Amygdala (tissue), 56 donors: ENCODE results near the gene OOSP3.
"Not testable (repeated sequence)": the region's sequence is repeated elsewhere in the genome, so short reads cannot be mapped to it uniquely, and the experiment has no call there.

Experiments
- DNase-seq, 56 donors: peaks; one replicate each; lab custom pipeline; 2025; lab: John Stamatoyannopoulos, UW

Gene OOSP3, protein sequence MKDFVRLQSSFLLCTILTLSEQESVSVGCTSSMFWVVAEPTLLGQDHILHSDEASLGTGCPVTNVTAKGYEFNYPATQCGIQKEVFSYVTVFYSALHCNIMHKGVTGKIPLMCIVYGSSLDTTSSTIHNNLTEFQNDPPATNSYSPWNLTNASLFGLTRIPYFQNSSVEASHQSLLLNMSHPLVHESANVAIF

DNA sequence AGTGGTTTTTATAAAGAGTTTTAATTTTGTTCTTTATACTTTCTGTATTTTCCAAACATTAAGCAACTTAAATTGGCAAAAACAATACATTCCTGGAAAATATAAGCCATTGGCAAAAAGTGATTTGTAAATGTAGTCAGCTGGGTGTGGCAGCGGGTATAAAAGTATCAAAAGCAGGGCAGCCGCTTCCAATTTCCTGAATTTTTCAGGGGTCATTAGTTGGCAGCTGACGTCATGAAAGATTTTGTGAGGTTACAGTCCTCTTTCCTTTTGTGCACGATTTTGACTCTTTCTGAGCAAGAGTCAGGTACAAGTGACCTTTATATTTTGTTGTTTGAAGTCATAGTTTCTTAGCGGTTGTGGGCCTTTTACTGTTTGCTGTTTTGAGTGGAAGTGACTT is at the start of gene OOSP3:
Gene OOSP3, plus strand, starts transcription at position 208 of the 400 bp plus-strand sequence. Its CDS starts 27 bp downstream, at position 235.
- DNase-seq, result no peak

DNA sequence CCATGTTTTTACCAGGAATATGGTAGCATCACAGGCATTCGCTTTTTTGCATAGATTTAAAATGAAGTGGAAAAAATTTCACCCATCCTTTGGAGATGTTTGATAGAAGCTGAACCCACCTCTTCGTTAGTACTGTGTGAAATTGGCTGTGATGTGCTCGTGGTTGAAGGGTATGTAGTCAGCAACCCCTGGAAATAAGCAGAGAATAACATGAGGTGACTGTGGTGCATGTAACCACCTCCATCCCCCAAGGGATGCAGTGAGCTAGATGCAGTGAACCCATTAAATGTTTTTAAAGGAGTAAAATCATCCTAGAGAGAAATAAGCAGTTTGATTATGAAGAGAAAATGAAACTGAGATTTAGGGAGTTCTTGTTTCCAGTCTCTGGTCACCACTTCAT is 49.2 kb upstream of the OOSP3 start:
- DNase-seq, result no peak

DNA sequence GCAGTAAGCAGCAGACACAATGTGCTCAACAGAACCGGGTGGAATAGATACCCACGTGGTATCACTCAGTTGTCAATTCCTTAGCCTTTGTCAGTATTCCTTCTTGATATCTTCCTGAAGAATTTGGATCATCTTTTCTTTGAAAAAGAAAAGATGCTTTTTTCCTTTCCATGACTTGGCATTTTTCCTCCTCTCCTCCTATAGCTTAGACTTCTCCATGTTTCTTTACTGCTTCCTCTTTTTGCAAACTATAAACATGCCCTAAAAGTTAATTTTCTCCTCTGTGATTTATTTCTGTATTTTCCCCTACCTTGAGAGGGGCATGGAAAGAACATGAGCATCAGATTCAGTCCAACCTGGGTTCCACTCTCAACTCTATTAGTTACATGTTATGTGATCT is 45.0 kb upstream of the OOSP3 start:
- DNase-seq, result no peak

DNA sequence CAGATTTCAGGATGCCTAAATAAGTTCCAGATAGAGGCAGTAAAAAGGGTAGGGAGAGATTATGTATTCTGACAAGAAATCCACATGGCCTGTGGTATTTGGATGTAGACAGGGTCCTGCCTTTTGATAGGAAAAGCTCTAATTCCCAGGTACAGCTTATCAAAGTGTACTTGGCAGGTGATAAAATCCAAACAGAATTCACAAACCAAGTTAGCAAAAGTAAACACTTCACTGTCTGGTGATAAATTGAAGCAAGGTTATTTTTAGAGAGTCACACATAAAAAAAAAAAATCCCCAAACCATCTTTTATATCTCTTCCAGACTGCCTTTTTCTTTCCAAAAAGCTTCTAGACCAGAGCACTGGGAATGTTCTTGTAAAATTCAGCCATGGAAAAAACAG is 39.0 kb upstream of the OOSP3 start:
- no peak for DNase-seq

DNA sequence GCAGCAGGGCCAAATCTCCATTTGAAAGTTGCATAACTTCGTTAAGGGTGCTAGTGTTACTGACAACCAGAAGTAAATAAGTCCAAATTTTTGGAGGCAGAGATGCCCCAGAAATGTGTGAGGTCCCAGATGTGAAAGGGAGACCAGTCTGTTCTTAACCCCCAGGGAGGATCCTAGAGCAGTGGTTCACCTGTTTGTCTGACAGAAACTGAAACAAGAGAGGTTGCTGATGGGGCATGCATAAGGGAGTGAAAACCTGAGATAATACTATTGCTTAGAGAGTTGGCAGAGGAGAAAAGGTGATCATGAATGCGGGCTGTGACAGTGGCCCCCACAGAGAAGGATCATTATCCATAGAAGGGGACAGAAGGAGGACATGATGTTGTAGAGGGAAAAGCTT is 37.1 kb upstream of the OOSP3 start:
- no peak for DNase-seq

DNA sequence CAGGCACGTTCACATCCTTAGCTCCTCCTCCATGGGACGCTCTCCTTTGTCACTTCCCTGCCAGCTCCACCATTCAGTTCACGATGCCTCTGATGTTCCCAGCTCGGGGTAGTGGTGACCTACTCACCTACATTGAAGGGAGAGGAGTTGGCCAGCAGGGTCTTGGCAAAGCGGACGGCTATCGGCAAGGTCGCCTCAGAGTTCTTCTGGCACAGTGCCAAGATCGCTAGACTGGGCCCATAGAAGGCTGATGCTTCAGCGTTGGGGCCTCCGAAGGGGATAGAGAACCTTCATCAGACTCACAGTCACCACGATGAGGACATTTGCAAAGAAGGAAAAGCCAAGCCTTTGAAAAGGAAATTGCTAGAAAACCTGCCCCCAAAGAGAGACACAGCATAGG is 36.3 kb upstream of the OOSP3 start:
- DNase-seq, result peak in 1 of 56 donors; percentile 5

DNA sequence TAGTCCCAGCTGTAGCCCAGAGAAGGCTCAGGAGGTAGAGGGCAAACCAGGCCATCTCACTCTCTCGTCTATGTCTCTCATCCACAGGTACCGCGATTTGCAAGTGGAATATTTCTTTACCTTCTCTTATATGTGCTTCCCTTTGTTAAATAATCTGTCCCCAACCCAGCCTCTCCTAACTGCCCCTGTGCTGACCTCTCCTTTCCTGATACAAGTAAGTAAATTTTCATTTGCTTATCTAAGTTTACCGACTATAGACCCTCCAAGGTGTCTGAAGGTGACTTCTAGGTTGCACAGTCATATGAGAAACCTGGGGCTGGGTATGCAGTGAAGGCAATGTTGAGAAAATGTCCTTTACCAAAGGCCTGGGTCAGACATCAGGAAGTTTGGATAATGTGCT is 33.2 kb upstream of the OOSP3 start, which contains the start of gene CBLIF:
Gene CBLIF, minus strand, starts transcription at position 101 of the 400 bp plus-strand sequence. Its CDS starts 46 bp downstream, at position 55.
- DNase-seq, result no peak

DNA sequence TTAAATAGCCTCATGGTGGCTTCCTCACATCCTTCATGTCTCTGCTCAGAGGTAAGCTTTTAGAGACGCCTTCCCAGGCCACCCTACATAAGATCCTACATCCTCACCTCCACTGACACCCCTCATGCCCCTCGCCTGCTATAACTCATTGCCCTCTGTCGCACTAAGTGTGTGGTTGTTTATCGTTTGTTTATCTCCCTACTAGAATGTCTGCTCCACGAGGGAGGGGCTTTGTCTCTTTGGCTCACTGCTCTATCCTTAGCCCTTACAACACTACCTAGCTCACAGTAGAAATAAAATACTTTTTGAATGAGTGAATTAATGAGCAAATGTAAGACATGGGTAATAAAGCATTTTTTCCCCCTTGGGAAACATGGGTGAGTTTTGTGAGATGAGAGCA is 32.0 kb upstream of the OOSP3 start:
- DNase-seq, result no peak

DNA sequence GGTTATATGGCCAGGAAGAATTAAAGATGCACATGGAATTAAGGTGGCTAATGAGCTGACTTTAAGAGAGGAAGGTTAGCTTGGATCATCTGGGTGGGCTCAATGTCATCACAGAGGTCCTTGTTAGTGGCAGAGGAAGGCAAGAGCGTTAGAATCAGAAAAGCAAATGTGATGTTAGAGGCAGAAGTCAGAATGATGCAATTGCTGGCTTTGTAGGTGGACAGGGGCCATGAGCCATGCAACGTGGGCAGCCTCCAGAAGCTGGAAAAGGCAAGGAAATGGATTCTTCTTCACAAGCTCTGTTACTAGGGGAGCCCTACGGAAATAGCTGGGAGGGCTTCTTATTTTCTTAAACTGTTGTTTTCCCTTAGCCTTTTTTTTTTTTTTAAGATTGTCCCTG is 31.0 kb upstream of the OOSP3 start:
- DNase-seq, result no peak

DNA sequence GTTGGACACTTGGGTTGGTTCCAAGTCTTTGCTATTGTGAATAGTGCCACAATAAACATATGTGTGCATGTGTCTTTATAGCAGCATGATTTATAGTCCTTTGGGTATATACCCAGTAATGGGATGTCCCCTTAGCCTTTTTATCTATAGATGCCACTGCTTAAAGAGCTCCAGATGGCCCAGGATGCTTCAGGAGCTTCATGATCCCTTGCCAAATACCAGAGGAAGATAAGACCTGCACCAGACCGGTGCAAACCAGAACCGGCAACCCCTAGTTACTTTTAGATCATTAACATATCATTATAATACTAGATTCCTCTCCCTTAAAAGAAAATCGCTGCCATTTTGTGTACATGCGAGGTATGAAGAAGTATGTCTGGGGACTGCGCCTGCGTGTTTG is 30.1 kb upstream of the OOSP3 start:
- DNase-seq, result not testable (repeated sequence)

DNA sequence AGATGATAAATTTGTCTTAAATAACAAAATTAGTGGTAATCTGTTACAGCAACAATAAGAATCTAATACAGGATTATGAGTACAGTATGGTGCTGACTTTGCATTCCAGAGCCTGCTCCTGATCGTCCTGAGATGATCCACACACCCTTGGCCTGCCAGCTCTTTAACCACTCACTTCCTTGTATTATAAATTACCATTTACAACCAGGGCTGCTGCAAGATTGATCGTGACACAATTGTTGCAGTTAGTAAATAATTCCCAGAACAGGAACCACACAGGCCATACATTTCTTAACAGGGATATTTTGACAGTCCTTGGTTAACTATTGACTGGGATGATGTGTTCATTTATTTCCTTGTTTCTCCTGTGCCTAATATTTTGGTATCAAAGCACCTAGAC is 29.5 kb upstream of the OOSP3 start:
- no peak for DNase-seq

DNA sequence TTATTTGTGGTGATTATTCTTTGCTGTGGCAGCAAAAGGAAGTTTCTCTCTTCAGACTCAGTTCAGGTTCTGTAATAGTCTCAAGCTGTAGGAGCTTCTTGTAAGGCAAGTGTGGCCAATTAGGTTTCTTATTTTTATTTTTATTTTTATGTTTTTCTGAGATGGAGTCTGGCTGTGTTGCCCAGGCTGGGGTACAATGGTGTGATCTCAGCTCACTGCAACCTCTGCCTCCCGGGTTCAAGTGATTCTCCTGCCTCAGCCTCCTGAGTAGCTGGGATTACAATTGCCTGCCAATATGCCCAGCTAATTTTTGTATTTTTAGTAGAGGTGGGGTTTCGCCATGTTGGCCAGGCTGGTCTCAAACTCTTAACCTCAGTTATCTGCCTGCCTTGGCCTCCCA is 29.0 kb upstream of the OOSP3 start:
- not testable (repeated sequence) for DNase-seq

DNA sequence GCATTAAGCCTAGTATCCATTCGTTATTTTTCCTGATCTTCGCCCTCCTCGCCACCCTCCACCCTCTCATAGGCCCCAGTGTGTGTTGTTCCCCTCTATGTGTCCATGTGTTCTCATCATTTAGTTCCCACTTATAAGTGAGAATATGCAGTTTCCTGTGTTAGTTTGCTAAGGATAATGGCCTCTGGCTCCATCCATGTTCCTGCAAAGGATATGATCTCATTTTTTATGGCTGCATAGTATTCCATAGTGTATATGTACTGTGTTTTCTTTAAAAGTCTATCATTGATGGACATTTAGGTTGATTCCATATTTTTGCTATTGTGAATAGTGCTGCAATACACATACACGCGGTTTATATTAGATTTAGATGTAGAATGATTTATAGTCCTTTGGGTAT is 27.2 kb upstream of the OOSP3 start:
- not testable (repeated sequence) for DNase-seq

DNA sequence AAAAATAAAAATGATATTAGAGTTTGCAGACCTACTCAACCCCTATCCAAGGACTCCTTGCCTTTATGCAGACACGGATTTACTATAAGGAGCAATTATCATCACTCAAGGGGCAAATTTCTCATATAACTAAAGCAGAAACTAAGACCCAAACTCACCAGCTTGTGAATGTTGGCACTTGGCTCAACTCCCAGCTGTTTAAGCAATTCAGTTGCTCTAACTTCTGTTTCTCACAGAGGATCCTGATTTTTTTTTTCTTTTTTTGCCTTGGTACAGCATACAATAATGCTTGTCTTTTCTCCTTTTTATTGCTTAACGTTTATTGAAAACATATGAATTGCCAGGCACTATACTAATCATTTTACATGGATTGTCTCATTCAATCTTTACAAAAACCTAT is 23.7 kb upstream of the OOSP3 start:
- no peak for DNase-seq

DNA sequence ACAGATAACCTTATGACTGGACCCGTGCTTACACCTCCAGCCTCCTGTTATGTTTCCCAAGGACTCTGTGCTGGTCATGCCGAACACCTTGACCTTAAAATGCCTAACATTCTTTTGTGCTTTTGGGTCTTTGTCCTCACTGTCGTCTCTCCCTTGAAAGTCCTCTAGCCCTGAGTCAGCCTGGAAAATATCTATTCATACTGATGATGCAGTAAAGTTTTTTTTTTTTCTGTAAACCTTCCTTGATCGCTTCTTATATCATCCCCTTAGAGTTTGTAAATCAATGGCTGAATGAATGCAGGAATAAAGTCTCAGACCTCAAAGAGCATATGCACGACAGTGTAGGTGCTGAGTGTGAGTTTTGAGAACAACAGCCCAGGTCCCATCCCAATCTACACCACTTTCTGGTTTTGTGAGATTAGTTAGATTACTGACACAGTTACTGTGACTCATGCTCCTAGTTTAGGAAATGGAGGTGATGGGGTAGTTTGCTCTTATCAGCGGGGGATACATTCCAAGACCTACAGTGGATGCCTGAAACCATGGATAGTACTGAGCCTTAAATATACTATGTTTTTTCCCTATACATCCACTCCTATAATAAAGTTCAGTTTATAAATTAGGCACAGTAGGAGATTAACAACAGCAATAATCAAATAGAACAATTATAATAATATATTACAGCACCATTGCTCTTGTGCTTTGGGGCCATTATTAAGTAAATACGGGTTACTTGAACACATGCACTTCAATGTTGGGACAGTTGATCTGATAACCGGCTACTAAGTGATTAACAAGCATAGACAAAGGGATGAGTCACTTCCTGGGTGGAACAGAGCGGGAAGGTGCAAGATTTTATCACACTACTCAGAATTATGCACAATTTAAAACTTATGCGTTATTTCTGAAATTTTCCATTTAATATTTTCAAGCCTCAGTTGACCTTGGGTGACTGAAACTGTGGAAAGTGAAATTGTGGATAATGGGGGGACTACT is 20.8 kb upstream of the OOSP3 start:
- DNase-seq, result no peak

DNA sequence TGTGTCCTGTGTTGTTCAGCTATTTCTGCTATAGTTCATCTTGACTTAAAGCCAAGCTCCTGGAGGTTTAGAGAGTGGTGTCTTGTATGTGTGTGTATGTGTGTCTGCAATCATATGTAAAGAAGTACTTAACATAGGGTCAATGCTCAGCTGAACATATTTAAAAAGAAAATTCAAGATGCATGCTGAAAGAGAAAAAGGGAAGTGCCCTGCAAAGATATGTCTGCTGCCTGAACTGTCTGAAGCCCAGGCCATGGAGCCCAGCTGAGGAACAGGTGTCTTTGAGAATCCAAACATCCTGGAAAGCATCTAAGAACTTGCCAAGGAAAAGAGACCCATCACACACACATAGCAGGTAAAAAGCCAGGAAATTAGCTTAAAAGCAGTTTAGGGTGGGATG is 18.9 kb upstream of the OOSP3 start:
- DNase-seq, result no peak

DNA sequence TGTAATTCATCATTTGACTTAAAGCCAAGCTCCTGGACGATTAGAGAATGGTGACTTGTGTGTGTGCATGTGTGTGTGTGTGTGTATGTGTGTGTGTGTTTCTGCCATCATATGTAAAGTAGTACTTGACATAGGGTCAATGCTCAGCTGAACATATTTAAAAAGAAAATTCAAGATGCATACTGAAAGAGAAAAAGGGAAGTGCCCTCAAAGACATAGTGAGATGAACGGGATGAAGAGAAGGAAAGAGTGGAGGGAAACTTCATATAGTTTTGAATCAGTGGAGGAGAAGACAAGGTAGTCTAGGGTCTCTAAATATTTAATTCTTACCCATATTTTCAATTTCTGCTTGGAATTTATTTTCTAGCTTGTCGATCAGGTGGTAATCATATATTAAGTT is 16.3 kb upstream of the OOSP3 start:
- DNase-seq, result no peak

DNA sequence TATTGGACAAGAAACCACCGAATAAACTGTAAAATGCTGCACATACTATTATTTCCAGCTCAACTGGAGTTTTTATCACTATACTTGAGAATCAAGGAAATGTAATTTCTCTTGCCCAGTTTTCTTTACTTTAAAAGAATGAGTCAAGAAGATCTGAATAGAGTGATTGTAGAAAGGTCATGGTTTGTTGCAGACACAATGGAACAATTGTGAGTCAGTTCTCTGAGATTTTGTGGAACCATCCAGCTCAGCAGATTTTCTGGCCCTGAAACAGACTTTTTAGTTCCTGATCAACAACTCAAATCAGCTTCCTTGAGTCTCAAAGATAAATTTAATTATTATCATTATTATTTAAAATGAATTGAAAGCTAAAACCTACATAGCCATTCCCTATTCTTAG is 13.6 kb upstream of the OOSP3 start:
- DNase-seq, result no peak

DNA sequence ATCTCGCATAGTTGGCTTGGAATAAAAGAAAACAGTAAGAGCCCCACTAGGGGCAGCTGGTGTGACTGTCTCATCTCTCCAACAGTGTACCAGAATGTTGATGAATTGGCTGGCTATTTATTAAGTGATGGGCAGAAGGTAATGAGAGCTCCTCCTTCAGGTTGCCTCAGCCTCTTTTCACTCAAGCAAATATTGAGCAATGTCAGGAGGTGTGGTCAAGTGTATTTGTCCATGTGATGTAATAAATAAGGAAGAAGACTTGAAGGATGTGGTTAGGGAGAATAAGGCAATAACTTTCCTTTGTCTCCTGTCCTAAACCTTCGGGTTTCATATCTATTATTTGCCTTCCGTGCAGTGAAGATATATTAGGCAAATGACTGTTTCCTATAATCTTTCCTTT is 12.2 kb upstream of the OOSP3 start, which contains the start of gene TCN1:
Gene TCN1, minus strand, starts transcription at position 91 of the 400 bp plus-strand sequence. Its CDS starts 17 bp downstream, at position 74.
- no peak for DNase-seq

DNA sequence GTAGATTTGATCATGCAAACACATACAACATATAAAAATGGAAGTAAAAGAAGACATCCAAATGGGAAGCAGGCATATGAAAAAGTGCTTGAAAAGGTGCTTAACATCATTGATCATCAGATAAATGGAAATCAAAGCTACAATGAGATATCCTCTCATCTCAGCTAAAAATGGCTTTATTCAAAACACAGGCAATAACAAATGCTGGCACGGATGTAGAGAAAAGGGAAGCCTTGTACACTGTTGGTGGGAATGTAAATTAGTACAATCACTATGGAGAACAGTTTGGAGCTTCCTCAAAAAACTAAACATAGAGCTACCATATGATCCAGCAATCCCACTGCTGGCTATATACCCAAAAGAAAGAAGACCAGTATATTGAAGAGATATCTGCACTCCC is 11.7 kb upstream of the OOSP3 start:
- DNase-seq, result no peak

DNA sequence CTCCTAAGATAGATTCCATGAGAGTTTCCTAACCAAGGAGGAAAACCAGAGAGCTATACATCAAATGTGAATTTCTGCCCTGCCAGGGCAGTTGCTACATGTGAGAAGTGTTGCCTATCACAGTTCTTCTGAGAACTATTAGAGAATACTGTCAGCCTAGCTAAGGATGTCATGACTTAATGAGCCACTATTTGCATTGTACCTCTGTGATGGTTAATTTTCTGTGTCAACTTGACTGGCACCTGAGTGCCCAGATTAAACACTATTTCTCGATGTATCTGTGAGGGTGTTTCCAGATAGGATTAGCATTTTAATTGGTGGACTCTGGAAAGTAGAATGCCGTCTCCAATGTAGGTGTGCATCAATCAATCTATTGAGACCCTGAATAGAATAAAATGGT is 10.6 kb upstream of the OOSP3 start:
- no peak for DNase-seq

DNA sequence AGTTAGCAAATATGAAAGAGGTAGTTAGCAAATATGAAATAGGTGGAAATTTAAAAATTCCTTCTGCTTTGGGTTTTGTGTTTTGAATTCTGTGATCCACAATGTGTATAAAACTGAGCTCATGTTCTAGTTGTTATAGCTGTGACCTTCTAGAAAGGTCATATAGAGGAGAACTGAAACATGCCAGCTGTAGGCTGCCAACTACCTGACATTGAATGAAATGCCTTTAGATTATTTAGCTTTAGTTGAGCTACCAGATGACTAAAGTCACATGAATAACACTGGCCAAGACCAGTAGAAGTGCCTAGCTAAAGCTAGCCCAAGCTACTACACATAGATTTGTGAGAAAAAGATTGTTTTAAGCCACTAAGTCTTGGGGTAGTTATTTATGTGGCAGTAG is 6.5 kb upstream of the OOSP3 start:
- DNase-seq, result no peak
